NCI-H524 (cell line): ENCODE measurements around the gene CD59.
A peak's percentile ranks its signal among the peaks of the same experiment; 100 is the strongest.
"Not testable (repeated sequence)": the region's sequence is repeated elsewhere in the genome, so short reads cannot be mapped to it uniquely, and the experiment has no call there.

ENCODE experiments used
- DNase-seq, 2 experiments: peaks; one replicate each; lab custom pipeline; 2025; lab: John Stamatoyannopoulos, UW

Gene CD59

DNA sequence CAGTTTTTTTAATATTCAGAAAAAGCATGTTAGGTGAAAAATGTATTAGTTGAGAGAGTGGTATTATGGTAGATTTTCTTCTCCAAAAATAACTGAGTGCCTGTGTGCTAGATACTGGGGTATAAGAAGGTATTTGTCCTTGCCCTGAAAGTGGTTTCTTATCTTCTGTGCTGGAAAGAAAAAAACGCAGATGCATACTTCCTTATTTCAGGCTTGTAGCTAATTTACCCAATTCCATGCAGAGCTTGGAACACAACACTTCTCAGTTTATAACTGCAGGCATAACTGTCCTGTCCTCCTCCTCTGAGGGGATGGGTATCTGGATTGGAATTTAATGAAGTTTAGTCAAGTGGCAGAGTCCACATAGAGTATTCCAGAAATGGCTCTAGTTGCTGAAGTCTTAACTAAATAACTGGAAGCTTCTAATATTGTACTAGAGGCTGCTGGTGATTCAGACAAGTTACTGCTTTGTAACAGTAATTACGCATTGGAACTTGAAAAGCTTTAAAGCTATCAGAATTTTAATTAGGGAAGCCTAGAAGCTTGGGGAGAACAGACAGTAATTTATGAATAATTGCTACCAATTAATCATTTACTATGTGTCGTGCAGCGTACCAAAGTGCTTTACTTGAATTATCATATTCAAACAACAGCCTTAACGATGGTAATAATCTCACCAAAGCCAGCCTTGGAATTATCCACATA, 22.9 kb downstream of the CD59 start:
- no peak for DNase-seq

DNA sequence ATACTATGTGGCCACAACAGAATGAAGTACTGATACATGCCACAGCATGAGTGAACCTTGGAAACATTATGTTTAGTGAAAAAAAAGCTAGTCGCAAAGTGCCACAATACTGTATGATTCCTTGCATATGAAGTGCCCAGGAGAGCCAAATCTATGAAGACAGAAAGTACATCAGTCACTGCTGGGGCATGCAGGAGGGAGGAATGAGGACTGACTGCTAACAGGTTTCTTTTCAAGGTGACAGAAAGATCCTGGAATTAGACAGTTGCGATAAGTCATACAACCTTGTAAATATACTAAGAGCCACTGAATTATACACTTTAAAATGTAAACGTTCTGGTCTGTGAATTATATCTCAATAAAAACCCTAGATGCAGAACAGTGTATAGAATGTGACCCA, 23.8 kb downstream of the CD59 start:
- DNase-seq: no peak

DNA sequence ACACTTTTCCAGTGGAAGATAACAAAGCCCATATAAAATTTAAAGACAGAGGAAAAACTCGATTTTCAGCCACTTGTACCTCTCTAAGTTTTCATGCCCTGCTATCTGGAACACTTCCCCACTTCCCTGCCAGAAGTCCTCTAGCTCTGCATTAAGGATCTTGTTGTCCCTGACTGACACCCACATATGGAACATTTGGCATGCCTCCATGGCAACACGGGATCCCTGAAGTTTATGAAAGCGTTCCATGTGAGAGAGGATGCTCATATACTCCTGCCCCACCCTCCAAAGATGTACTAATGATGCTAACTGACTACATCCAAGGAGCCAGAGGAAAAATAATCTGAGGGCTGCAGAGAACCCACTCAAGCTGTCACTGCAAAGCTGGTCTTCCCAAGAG, 26.8 kb downstream of the CD59 start:
- no peak for DNase-seq

DNA sequence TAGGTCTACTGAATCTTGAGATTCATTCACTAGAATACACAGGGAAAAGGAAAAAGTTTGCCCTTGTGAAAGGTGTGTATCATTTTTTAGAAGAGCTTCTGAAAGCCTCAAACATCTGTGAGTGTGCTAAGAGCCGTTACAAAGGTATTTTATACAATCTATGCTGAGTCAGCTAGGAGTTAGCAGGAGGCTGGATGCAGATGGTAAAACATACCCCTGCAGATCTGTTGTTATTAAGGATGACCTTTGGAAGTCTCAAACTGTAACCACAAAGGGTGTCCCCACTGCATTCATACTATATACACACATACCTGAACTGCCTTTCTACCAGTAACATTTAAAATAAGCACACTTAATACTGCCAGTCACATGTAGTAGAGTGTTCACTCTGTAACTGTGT, 27.2 kb downstream of the CD59 start:
- DNase-seq: no peak

DNA sequence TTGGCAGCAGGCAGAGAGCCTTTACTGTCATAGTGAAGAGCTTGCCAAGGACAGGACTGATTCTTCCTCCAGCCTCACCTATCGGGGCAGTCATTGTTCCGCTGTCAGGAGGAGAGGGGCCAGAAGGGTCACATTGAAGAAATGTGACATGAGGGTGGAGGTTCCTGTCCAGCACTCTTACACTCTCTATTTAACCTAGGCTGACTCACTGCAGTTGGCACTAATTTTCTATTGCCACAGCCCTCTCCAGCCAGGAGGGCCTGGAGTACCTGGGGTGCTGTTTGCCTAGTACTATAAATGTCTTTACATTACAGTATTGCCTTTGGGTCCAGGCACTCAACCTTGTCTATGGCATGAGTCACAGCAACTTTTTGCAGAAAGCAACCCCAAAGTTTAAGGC, 28.4 kb downstream of the CD59 start:
- DNase-seq: not testable (repeated sequence)

DNA sequence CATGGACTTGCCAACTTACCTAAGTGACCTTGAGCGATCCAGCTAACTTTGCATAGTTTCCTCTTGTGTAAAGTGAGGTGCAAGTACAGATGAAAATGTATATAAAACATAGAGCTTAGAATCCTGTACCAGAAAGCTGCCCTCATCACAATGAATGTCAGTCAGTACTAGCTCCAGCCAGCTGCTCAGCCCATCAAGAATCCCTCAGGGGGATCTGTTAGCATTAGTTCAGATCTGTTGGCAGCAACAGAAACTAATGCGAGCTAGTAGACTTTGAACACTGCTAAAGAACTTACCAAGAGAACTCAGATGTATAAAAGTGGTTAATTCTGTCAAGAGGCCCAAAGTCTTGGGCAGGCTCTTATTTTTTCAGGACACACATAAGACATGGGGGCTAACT, 29.3 kb downstream of the CD59 start:
- DNase-seq: no peak

DNA sequence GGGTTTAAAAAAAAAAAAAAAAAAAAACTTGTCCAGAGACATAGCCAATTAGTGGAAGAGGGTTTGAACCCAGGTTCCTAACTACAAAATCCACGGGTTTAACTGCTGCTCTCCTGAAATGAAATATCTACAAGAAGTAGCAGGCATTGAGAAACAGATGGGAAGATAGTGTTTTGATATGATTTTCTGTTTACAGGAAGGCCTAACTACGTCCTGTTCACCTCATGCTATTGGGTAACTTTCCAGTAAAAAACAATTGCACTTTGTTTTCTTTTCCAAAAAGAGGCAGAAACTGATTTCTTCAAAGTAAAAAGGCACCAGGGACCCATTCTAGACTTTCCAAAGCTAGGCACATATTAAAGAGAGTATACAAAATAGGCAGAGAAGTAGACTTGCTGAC, 29.7 kb downstream of the CD59 start:
- no peak for DNase-seq

DNA sequence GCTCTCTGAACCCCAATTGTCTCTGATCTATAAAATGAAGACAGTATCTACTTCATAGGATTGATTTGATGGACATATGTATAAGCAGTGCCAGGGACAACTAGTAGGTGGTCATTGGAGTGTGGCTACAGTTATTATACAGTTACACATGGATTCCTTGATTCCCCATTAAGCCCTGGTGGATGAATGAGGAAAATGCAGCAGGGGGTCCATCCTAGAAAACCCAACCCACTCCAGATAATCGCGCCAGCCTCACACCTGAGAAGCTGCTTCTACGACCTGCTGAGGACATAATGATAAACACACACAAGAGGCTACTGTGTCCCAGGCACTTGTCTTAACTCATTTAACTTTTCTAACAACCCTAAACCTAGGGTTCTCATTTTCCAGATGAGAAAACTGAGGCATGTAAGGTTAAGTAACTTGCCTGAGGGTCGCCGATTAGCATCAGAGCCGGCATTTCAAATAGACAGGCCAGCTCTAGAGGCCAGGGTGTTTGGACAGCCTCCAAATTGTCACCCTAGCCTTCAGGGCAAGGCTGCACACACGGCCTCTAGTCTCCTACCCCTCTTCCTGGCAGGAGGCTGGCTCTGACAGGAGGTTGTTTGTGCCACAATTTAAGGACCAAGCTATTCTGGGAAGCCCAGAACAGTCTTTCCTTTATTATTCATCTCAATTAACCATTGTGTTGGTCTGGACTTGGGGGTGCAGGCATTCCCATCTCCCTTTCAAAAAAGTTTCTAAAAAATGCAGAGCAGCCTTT, 31.8 kb downstream of the CD59 start:
- DNase-seq: no peak

DNA sequence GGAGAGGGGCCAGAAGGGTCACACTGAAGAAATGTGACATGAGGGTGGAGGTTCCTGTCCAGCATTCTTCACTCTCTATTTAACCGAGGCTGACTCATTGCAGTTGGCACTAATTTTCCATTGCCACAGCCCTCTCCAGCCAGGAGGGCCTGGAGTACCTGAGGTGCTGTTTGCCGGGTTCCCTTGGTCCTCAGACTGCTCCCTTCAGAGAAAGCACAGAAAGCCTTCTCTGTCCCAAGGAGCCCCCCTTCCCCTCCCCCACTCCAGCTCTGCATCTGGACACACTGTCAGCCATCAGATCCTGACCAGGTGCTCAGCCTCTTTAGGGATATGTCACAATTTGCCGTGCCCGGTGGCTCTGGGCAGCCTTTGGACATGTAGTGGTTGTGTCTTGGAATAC, 32.4 kb downstream of the CD59 start:
- no peak for DNase-seq

DNA sequence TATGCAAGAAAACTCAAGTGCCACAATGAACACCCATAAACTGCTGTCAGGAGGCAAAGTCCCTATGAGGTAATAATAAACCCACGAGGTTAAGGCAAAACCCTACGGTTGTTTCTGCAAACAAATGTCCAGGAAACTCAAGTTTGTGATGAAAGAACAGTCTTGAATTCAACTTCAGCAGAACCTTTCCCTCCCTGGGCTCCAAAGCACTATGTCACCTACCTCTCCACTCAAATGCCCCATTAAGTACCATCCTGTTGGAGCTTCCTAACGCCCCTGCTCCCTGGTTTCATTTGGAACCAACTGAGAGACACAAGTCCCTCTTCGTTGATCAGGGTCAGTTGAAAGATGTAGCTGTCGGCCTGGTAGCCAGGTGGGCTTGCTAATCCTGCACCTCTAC, 33.0 kb downstream of the CD59 start:
- no peak for DNase-seq

DNA sequence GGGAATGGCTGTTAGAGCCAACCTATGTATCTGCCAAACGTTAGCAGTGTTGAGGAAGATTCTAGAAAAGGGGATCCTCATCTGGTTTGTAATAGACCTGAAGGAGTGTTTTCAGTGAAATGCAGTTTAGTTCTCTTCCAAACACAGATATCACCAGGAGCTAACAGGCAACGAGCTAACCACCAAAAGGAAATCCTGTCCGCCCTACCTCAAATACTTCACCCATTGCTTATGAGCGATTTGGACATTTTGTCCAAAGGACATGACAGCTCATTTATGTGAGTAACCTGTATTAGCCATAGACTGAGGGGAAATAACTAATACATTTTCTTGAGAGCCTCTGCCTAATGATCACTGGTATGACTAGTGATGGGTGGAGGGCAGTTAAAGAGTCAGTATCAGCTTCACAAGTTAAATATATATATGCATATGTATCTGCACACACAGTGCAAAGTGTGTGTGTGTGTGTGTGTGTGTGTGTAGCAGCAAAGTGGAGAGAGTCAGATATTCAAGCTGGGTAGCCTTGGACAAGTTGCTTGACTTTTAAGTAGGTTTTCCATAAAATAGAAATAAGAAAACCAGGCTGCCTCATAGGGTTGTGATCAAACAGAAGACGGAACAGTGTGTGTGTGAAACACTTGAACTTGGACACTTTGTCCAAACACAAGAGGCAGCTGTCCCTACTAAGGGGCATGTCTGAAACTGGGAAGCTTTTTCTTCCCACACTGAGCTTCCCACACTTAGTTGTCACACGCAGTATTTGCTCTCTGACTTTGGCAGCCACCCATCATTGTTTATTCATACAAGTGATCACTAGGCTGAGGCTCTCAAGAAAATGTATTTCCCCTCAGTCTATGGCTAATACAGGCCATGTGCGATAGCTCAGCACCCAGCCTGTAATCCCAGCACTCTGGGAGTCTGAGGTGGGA, 34.7 kb downstream of the CD59 start:
- no peak for DNase-seq

DNA sequence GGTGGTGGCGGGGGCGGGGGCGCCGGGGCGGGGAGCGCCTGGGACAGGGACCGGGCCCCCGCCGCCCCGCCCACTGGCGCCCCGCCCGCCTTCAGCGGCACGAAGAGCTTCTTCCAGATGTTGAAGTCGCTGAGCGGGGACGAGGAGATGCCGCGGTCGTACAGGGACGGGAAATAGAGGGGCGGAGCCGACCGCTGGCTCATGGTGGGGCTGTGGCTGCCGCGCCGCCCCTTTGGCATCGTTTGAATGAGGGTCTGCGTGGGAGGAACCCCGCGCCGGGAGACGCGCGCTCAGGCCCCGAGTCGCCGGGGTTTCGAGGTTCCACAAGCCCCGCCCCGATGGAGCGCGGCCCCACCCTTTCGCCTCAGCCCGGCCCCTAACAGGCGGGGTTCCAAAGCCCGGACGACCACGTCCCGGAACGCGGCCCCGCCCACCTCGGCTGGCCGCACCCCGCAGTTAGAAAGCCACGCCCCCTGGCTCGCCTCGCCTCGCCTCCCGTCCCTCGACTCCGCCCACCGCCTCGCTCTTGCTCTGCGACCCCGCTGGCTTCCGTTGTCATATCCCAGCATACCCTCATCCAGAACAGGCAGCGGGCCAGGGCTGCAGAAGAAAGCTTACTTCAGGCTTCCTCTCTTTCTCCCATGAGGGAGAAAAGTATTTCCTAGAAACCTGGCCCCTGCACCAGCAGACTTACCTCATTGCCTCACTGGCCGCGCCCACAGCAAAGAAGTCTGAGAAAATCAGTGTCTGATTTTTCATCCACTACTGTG, 35.5 kb downstream of the CD59 start, which contains the start of gene C11orf91:
Gene C11orf91 (minus strand): TSS at position 325 of the 770 bp plus-strand sequence. CDS start 86 bp downstream, at position 239.
- peak; percentile 72 to 89 for DNase-seq

DNA sequence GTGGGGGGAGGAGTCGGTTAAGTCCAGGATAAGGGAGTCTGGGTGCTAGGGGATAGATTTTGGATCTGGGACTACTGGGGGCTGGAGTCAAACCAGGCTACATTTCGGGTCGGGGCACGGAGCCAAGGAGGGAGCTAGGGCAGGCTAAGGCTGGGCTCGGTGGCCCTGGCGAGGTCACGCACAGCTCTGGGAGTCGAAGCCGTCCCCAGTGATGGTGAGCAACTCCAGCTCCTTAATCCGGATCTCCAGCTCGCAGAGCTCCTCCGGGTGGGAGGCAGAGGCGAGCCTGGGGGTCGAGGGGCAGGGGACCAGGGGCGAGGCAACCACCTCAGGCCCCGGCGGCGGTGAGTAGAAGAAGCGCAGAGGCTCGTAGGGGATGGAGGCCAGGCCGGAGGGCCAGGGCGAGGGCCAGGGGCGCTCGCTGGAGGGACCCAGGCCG, 36.1 kb downstream of the CD59 start:
- DNase-seq: no peak

DNA sequence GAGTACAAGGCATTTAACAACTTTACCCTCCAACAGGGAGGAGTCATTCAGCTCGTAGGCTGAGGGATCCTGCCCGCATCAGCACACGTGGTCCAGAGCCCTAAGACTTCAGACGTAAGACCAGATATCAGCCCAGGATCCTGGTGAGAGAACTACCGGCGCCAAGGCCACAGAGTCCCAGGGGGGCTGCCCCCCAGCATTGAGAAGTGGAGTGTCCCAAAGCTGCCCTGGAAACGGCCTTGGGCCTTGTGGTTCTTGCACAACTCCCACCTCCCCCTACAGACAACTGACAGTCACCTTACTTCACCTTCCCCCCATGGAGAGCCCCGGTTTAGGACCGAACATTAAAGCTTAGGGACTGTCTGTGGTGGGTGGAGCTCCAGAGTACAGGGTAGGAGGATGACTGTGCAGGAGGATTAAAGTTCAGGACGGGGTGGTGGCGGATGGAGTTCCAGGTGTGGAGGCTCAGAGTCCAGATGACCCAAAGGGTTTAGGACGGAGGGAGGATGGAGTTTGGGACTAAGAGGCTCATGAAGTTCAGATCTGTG, 36.6 kb downstream of the CD59 start:
- DNase-seq: no peak

DNA sequence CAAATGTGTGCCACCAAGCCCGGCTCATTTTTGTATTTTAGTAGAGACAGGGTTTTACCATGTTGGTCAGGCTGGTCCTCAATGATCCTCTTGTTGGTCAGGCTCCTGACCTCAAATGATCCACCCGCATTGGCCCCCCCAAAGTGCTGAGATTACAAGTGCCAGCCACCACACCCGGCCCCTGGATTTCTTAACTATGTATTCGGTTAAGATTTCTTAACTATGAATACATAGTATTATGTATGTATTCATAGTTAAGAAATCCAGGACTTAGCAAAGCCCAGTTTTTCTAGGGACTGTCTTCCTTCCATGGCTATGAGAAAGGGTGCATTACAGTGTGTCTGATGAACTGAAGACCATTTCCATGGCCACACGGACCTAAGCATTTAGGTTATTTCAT, 37.3 kb downstream of the CD59 start:
- DNase-seq: no peak

DNA sequence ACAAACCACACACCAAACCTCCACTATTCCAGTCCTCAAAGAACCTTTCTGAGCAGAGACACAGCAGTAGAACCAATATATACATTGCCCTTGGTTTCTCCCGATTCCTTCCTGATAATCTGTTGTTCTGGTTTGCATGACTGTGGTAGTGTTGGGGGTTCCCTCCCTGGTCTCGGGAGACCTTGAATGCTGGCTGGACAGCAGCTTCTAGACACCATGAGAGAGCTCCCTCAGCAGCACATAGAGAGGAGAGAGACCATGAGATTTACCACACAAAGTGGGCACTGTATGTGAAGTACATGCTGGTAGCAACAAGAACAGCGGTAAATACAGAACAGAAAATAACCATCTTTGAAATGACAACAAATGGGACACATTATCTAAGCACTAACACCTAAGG, 38.2 kb downstream of the CD59 start:
- DNase-seq: no peak

DNA sequence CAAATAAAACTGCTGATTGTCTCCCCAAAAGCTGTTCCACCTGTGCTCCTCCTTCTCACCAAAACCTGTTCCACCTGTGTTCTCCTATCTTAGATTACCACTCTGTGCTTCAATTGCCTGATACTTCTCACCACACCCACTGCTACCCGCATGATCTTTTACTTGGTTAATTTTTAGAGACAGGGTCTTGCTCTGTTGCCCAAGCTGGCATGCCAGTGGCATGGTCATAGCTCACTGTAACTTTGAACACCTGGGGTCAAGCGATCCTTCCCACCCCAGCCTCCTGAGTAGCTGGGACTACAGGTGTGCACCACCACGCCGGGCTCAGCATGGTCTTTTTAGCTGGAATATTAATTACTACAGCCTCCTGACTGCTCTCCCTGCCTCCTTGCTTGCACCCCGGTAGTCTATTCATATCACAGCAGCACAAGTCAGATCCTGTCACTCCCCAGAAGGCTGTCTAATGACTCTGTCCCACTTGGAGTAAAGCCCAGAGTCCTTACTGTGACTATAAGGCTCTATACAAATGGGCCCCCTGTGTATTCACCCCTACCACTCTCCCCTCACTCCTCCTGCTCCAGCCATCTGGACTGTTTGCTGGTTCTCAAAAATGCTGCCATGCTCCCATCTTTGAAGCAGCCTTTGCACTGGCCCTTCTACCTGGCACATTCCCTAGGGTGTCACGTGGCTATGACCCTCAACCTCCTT, 39.1 kb downstream of the CD59 start:
- DNase-seq: peak; percentile 53 to 80

DNA sequence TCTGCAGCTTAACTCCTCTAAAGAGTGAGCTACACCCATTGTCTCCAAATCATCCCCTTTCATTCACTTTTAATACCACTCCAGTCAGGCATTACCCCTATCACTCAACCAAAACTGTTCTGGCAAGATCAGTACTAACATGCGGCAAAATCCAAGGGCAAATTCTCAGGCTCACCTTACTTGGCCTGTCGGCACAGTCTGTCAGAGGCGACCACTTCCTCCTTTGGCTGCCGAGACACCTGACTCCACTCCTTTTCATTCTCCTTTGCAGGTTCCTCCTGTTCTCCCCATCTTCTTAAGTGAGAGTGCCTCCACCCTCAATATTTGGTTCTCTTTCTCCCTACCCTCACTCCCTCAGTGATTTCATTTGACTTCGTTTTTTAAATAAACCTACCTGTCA, 39.8 kb downstream of the CD59 start:
- DNase-seq: no peak

DNA sequence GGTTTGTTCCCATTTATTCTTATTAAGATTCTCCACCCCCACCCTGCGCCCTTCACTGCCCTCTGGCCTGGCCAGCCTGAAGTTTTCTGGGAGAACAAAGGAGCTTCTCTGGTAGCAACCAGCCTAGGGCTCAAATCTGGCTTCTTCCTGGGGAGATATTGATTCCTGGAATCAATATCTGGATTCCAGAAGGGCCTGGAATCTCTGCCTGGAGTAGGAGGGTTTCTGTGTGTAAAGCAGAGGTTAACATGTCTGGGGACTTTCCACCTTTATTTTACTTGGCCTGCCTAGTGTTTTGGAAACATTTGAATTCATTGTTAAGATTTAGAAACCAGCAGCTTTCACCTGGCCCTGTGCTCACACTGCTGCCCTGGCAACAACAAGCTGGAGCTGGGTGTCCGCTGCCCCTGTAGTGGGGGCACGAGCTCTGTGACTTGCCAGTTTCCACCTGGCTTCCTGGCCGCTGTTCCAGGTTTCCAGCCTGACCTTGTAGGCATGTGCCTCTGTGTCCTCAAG, 41.1 kb downstream of the CD59 start:
- DNase-seq: no peak

DNA sequence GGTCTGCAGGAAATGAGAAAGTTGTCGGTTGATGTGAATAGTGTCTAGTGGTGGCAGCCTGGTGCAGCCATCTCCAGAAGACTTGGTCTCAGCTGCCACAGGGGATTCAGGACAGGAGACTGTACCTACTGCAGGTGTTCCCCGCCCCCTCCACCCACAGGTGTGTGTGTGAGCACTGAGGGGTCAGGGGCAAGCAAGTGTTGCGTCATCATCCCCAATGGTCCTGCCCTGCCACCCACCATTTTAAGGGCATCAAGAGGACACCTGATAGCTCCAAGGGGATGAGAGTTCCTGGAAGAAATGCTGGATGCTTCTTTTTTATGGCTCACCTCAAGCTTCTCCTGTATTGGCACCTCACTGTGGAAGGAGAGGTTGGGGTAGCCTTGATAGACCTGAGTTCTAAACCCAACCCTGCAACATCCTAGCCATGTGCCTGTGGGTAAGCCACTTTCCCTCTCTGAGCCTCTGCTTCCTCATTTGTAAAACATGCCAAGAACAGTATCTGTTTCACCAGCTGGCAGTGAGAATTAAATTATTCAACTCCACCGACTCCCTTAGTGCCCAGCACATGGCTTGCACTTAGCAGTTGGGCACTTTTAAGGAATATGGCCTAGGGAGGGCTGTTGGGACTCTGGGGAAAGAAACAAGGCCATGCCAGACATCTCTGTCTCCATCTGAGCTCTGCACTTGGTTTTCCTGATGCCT, 41.7 kb downstream of the CD59 start:
- DNase-seq: peak in 1 of 2 experiments; percentile 43
